K562 (cell line): ENCODE results near the gene NDUFA13. TPM values are rescaled to one million over a fixed set of nuclear protein-coding genes. Genes with fewer than 3 reads are reported as not detected.

Experiments used
- BMI1 ChIP-seq: fragments of 150-350 bp; IDR thresholded peaks from 2 replicates; pipeline ENCODE4 v1.6.1; 2014; ENCODE audit warnings: low read length
- CBFA2T2 ChIP-seq: fragments of 450-650 bp; conservative IDR thresholded peaks from 2 replicates; pipeline ENCODE4 v1.6.1; 2017; ENCODE audit warnings: mild to moderate bottlenecking
- FOXA3 ChIP-seq, 2 experiments: fragments of 450-650 bp in 1 of 2; sonication (generic) in 1 of 2; formaldehyde crosslinking; IDR thresholded peaks in 1 of 2; conservative IDR thresholded peaks in 1 of 2; 2 replicates each; pipeline versions ENCODE4 v1.4.0 to v1.8.0; 2020 to 2022; ENCODE audit warnings: mild to moderate bottlenecking in 2 of 2, missing genetic modification reagents in 1 of 2
- GABPA ChIP-seq: fragments of 200-800 bp; sonication (Bioruptor generic); conservative IDR thresholded peaks from 2 replicates; pipeline ENCODE4 v1.6.1; 2016; ENCODE audit warnings: low read depth, missing genetic modification characterization, missing compliant biosample characterization
- GATAD2B ChIP-seq: fragments of 450-650 bp; IDR thresholded peaks from 2 replicates; pipeline ENCODE4 v1.6.1; 2017; ENCODE audit warnings: mild to moderate bottlenecking, borderline replicate concordance
- HDAC2 ChIP-seq: fragments of 450-650 bp; IDR thresholded peaks from 2 replicates; pipeline ENCODE4 v1.6.1; 2016; ENCODE audit warnings: mild to moderate bottlenecking
- HDGF ChIP-seq: fragments of 450-650 bp; IDR thresholded peaks from 2 replicates; pipeline ENCODE4 v1.6.1; 2016
- MITF ChIP-seq: IDR thresholded peaks from 2 replicates; pipeline ENCODE4 v1.6.1; 2014; ENCODE audit warnings: antibody characterized with exemption
- MXD1 ChIP-seq: fragments of 250-450 bp; sonication (Bioruptor Pico); IDR thresholded peaks from 2 replicates; pipeline ENCODE4 v1.8.0; 2021; ENCODE audit warnings: borderline replicate concordance, mild to moderate bottlenecking, moderate library complexity; ENCODE audit not compliant: poor library complexity, severe bottlenecking
- NR4A1 ChIP-seq, 2 experiments: fragments of 250-450 bp in 1 of 2; fragments of 450-650 bp in 1 of 2; sonication (Bioruptor Pico) in 1 of 2; IDR thresholded peaks; 2 replicates each; pipeline versions ENCODE4 v1.4.0 to v1.6.1; 2016 to 2020; ENCODE audit warnings: mild to moderate bottlenecking in 2 of 2, missing compliant biosample characterization in 1 of 2, missing genetic modification characterization in 1 of 2, moderate library complexity in 1 of 2
- POLR2A ChIP-seq: fragments of 450-650 bp; conservative IDR thresholded peaks from 2 replicates; pipeline ENCODE4 v1.6.1; 2016
- POLR2G ChIP-seq: fragments of 200-400 bp; formaldehyde crosslinking; IDR thresholded peaks from 2 replicates; pipeline ENCODE4 v1.6.1; 2017; ENCODE audit warnings: low read depth, mild to moderate bottlenecking, antibody characterized with exemption, low read length, moderate library complexity
- POU5F1 ChIP-seq: fragments of 150-350 bp; IDR thresholded peaks from 2 replicates; pipeline ENCODE4 v1.6.1; 2014; ENCODE audit warnings: borderline replicate concordance, low read length, low read depth, mild to moderate bottlenecking; ENCODE audit not compliant: partially characterized antibody
- SIX5 ChIP-seq, 2 experiments: IDR thresholded peaks; 2 replicates each; pipeline ENCODE4 v1.6.1; 2011; ENCODE audit warnings: low read length in 2 of 2, borderline replicate concordance in 1 of 2, low read depth in 1 of 2, mild to moderate bottlenecking in 1 of 2, moderate library complexity in 1 of 2; ENCODE audit not compliant: insufficient read depth in 1 of 2
- TRIM24 ChIP-seq, 2 experiments: fragments of 450-650 bp; IDR thresholded peaks; 2 replicates each; pipeline ENCODE4 v1.6.1; 2016
- ZFP36 ChIP-seq: fragments of 150-350 bp; IDR thresholded peaks from 2 replicates; pipeline ENCODE4 v1.6.1; 2018; ENCODE audit warnings: low read length, low read depth; ENCODE audit not compliant: partially characterized antibody
- ZNF778 ChIP-seq: fragments of 450-650 bp; formaldehyde crosslinking; IDR thresholded peaks from 2 replicates; pipeline ENCODE4 v1.4.0; 2020; ENCODE audit warnings: mild to moderate bottlenecking, moderate library complexity
- polyA plus RNA-seq, 8 experiments: library from polyadenylated mRNA; depleted of rRNA in 4 of 8; stranded (reverse) in 5 of 8; unstranded in 3 of 8; fragments of >200 nt; fragmentation: Nextera tagmentation in 2 of 8; fragmentation: Illumina TruSeq in 1 of 8; extraction: Ambion mirVana in 2 of 8; extraction: Trizol in 1 of 8; gene quantifications; 2 replicates each; pipeline versions ENCODE4 v1.2.1 to v1.2.3, GENCODE V29; 2011 to 2014; ENCODE audit warnings: inconsistent platforms in 1 of 8, missing spikeins in 1 of 8
- total RNA-seq, 7 experiments: library from RNA; depleted of rRNA in 6 of 7; stranded (reverse); fragments of >200 nt in 6 of 7; fragmentation: Illumina TruSeq in 2 of 7; extraction: Trizol in 2 of 7; gene quantifications; 2 replicates each; pipeline versions ENCODE4 v1.2.1 to v1.2.3, GENCODE V29; 2011 to 2021; ENCODE audit warnings: low replicate concordance in 1 of 7
- TF ChIP-seq, protein P1 (sequence below): sonication (generic); formaldehyde crosslinking; IDR thresholded peaks from 2 replicates; pipeline ENCODE4 v1.8.0; 2023; ENCODE audit warnings: missing genetic modification reagents, mild to moderate bottlenecking, borderline replicate concordance
- TF ChIP-seq, protein P2 (sequence below): fragments of 200-800 bp; sonication (Bioruptor generic); IDR thresholded peaks from 2 replicates; pipeline ENCODE4 v1.6.1; 2017; ENCODE audit warnings: missing genetic modification characterization, missing compliant biosample characterization

The NDUFA13 gene
- total and polyA plus RNA-seq, 9 of the 15 experiments (the other 6 are each of a cell fraction or from before 2014, with no cell fraction given) = 146 to 596 (median 429) TPM

DNA sequence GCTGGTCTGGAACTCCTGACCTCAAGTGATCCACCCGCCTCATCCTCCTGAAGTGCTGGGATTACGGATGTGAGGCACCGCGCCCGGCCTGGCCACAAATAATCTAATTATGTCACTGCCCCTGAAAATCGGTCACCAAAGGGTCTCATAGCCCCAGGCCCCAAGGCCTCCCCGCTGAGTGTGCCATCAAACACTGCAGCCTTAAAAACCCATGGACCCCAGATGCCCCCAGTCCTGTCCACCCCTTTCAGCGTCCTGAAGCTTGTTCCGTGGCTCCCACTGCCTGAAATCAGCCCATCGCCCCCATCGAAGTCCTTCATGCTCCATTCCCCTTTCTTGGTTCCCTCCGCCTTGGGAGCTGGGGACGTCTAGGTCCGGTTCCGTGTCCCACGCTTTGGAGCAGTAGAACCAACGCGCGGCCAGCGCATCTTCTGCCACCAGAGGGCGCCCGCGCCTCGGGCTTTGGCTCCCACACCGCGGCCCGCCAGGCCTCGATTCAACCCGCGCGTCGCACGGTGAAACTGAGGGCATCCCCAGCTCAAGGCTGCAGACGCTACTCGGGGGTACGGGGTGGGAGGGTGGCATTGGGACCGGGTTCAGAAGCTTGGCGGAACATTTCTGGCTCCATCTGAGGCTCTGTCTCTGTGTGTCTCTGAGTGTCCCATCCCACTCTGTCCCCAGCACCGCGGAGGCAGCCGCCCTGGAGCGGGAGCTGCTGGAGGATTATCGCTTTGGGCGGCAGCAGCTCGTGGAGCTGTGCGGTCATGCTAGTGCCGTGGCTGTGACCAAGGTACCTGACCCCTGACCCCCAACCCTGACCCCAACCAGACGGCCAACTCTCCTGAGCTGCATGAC, 16.2 kb downstream of the NDUFA13 start (continued):
- TF ChIP-seq MXD1 (CRISPR knock-in tag) (no peak), MITF (no peak), BMI1 (no peak), CBFA2T2 (no peak), NR4A1 (CRISPR knock-in tag; IDR thresholded peaks at IDR 0.05) (no peak), NR4A1 (tag; IDR thresholded peaks at IDR 0.05) (no peak), HDGF (no peak), TRIM24 (IDR thresholded peaks at IDR 0.05) (no peak), SIX5 (IDR thresholded peaks at IDR 0.05; ENCODE audit: borderline replicate concordance in 1 of 2, insufficient read depth in 1 of 2, low read depth in 1 of 2, low read length in 2 of 2) (no peak), ZNF778 (CRISPR knock-in tag) (no peak), GATAD2B (no peak), FOXA3 (CRISPR knock-in tag; conservative IDR thresholded peaks at IDR 0.05 in 1 of 2, IDR thresholded peaks at IDR 0.05 in 1 of 2) (no peak), GABPA (no peak), POLR2G (peak; percentile 70), POLR2A (0 out of 2 replicates have a peak, but pooled peaks have one; percentile 33), POU5F1 (no peak), HDAC2 (no peak), ZFP36 (no peak)
- TF ChIP-seq, protein P1, sequence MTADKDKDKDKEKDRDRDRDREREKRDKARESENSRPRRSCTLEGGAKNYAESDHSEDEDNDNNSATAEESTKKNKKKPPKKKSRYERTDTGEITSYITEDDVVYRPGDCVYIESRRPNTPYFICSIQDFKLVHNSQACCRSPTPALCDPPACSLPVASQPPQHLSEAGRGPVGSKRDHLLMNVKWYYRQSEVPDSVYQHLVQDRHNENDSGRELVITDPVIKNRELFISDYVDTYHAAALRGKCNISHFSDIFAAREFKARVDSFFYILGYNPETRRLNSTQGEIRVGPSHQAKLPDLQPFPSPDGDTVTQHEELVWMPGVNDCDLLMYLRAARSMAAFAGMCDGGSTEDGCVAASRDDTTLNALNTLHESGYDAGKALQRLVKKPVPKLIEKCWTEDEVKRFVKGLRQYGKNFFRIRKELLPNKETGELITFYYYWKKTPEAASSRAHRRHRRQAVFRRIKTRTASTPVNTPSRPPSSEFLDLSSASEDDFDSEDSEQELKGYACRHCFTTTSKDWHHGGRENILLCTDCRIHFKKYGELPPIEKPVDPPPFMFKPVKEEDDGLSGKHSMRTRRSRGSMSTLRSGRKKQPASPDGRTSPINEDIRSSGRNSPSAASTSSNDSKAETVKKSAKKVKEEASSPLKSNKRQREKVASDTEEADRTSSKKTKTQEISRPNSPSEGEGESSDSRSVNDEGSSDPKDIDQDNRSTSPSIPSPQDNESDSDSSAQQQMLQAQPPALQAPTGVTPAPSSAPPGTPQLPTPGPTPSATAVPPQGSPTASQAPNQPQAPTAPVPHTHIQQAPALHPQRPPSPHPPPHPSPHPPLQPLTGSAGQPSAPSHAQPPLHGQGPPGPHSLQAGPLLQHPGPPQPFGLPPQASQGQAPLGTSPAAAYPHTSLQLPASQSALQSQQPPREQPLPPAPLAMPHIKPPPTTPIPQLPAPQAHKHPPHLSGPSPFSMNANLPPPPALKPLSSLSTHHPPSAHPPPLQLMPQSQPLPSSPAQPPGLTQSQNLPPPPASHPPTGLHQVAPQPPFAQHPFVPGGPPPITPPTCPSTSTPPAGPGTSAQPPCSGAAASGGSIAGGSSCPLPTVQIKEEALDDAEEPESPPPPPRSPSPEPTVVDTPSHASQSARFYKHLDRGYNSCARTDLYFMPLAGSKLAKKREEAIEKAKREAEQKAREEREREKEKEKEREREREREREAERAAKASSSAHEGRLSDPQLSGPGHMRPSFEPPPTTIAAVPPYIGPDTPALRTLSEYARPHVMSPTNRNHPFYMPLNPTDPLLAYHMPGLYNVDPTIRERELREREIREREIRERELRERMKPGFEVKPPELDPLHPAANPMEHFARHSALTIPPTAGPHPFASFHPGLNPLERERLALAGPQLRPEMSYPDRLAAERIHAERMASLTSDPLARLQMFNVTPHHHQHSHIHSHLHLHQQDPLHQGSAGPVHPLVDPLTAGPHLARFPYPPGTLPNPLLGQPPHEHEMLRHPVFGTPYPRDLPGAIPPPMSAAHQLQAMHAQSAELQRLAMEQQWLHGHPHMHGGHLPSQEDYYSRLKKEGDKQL (CRISPR knock-in tag) = no peak
- TF ChIP-seq, protein P2, sequence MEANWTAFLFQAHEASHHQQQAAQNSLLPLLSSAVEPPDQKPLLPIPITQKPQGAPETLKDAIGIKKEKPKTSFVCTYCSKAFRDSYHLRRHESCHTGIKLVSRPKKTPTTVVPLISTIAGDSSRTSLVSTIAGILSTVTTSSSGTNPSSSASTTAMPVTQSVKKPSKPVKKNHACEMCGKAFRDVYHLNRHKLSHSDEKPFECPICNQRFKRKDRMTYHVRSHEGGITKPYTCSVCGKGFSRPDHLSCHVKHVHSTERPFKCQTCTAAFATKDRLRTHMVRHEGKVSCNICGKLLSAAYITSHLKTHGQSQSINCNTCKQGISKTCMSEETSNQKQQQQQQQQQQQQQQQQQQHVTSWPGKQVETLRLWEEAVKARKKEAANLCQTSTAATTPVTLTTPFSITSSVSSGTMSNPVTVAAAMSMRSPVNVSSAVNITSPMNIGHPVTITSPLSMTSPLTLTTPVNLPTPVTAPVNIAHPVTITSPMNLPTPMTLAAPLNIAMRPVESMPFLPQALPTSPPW (CRISPR knock-in tag) = no peak
